ENCODE results near the gene KTN1.

Gene KTN1

GRCh38 chr14:55579724-55580469, at the start of gene KTN1:
Gene KTN1, plus strand, starts transcription at chr14:55580207. Its CDS starts 31,842 bp downstream, at chr14:55612049.
- peak; percentile 90 for DNase-seq

- DNase-seq: no peak
These were observed 49.5 kb upstream of the KTN1 start for GRCh38 chr14:55530464-55530863.

DNA sequence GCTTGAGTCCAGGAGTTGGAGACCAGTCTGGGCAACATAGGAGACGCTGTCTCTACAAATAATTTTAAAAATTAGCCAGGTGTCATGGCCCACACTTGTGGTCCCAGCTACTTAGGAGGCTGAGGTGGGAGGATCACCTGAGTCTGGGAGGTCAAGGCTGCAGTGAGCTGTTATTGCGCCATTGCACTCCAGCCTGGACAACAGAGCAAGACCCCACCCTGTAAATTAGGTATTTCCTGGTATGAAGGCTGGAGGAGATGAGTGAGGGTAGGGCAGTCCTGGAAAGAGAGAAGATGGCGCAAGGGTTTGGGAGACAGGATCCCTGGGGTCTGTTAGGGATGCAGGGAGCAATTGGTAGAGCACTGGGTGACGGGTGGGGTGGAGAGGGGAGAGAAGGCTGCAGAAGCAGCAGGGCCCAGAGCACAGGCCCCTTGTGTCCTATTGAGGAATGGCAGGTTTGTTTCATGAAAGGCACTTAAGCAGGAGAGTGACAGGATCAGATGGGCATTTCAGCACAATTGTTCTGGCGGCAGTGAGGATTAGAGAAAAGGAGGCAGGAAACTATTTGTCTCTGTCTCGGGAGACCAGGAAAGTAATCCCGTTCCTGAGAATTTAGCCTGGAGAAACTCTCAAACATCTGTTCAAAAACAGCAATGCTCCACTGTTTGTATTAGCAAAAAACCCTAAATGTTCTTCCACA, 47.2 kb upstream of the KTN1 start:
- DNase-seq: no peak

DNA sequence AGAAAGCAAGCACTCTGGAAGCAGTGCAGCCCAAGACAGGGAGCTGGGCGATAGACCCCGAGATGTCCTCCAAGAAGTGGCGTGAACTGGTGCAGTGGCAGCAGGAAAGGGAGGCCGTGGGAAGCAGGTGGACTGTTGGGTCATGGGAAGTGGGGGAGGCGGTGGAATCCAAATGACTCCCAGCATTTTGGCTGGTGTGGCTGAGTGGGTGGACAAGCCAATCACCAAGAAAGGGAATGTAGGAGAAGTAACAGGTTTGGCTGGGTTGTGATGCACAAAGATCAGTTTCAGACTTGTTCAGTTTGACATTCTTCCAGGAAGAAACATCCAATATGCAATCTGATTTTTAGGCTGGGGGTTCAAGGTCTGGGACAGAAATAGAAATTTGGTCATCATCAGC, 46.0 kb upstream of the KTN1 start:
- no peak for DNase-seq

DNA sequence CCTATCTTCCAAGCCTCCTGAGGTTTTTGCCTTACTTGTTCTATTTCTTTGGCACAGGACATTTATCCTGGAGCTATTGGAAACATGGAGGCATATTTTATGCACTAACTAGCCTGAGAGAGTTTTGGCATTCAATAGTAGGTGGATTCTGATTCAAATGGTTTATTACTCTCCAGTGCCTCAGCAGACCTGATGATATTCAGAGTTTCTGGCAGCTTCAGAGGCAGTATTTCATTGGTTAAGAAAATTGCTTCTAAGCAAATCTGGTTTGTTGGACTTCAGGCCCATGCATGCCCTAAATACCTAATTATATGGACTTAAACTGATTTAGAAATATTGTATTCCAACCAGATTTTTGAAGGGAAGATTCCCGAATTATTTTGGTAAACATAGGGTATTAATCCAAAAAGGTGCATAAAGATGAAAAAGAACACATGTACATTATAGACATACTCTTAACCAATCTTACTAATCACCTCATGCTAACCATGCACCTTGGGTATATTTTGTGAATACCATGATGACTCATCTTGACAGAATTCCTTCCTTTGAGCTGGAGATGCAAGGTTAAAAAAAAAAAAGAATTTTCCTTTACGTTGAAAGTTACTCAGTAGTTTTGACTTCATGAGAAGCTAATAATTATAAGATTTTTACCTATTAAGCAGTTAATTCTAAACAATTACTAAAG, 44.3 kb upstream of the KTN1 start:
- DNase-seq: no peak

DNA sequence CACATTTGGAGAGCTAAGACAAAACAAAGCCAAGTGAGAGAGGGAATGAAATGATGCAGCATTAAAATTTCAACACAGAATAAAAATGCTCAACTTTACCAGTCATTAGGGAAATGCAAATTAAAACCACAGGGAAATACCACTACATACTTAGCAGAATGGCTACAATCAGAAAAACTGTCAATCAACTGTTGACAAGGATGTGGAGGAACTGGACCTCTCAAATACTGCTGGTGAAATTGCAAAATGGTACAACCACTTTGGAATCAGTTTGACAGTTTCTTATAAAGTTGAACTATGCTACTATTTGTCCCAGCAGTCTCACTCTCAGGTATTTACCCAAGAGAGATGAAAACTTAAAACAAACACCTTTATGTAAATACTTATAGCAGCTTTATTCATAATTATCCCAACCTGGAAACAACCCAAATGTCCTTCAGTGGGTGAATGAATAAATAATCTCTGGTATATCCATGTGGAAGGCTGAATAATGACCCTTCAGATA, 43.8 kb upstream of the KTN1 start:
- DNase-seq: no peak

GRCh38 chr14:55537782-55538181, 42.2 kb upstream of the KTN1 start:
- no peak for DNase-seq

DNA sequence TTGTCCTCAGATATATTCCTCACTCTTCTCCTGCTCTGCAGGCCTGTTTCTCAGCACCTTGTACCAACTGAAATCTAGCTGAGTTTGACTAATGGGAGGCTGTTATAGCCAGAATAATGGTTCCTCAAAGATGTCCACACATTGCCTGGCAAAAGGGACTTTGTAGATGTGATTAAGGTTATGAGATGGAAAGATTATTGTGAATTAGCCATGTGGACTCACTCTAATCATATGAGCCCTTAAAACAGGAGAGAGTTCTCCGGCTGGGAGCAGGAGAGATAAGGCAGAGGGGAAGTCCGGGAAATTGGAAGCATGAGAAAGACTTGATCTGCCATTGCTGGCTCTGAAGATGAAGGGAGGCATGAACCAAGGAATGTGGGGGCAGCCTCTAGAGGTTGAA, 40.0 kb upstream of the KTN1 start:
- no peak for DNase-seq

DNA sequence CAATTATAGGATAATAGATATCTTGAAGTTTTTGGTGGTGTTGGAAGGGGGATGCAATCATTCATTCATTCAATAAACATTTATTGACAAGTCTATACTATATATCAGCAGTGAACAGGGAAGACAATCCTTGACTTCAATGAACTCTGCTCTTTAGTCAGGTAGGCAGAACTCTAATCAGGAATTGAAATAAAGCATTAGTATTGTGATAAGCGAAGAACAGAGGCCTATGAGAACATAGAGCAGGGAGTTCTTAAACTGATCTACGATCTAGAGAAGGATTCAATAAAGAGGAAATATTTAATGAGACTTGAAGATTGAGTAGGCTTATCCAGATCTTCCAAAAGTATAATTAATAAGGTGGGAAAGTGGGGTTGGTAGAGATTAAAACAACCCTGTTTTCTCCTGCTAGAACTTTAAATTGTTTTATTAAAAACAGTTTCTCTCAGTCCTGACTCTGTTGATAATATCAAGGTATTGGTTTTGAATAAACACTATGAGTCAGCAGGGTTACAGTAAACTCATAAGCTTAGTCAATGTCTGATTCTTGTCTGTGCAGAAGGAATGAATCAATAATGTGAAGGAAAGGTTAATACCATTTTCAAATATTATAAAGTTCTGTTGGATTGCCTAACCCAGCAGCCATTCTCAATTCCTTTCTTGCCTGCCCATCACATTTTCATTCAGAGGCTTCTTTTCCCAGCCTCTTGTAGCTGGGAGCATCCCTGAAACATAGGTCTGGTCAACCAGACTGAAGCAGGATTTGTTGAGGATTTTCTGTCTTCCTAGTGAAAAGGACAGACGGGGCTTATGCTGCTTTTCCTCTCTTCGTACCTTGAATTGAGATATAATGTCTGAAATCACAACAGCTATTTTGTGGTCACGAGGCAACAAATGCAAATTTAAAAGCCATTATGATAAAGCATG, 38.9 kb upstream of the KTN1 start:
- no peak for DNase-seq

- DNase-seq: no peak
These were observed 34.2 kb upstream of the KTN1 start for GRCh38 chr14:55545779-55546178.

DNA sequence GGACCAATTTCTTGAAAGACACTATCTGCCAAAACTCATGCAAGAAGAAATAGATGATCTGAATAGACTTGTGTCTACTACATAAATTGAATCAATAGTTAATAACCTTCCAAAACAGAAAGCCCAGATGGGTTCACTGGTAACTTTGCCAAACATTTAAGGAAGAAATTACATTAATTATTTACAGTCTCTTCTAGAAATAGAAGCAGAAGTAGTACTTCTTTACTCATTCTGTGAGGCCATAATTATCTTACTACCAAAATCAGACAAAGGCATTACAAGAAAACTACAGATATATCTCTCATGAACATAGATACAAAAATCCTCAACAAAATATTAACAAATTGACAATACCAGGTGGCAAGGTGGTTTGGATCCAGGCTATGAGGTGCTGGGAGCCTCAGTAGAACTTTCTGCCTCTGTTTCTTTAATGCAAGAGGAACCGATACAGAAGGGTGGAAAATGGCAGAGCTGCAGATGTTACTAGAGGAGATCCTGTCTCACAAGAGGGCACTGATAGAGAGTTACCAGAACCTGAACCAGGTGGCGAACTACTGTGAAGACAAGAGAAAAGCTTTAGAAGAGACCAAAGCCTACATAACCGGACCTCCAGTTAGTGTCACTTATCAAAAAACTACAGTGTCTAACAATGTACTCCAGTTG, 33.7 kb upstream of the KTN1 start:
- no peak for DNase-seq

DNA sequence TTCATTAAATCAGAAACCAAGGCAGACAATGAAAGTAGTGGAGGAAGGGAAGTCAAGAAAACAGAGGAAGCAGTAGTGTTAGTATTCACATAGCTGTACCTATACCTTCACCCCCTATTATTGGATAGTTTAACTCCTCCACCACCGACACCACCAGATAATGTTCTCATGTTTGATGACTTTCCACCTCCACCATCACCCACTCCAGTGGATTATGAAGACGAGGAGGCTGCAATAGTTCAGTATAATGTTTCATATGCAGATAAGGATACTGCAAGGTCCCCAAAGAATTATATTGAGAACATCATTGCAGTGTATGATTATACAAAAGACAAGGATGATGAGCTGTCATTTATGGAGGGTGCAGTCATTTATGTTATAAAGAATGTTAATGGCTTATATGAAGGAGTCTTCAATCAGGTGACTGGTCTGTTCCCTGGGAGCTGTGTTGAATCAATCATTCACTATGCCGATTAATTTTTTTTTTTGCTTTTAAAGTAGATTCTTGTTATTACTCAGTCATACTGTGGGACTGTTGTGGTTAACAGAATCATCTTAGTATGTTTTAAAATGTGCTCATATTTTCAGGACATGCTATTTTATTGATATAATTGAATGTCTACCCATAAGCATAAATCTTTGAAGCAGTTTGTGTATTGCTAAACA, 32.2 kb upstream of the KTN1 start:
- DNase-seq: no peak

DNA sequence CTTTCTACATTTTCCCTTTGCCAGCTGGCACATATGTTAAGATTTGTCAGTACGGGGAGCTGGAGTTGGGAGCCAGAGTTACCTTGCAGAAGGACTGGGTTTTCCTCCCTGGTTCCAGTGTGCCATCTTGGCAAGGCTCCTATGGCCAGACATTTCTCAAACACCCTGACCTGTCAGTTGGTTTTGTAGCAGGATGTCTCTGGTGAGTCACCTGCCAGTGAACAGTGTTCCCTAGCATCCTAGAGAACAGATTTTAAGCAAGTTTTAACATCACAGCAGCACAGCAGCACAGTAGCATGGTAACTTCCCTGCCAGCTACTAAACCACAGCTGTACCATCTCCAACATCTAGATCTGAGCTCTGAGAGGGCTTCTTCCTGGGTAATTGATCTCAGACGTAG, 26.2 kb upstream of the KTN1 start:
- no peak for DNase-seq

GRCh38 chr14:55556929-55557623, 22.9 kb upstream of the KTN1 start:
- no peak for DNase-seq

- DNase-seq: no peak
These were observed 17.9 kb upstream of the KTN1 start for GRCh38 chr14:55562135-55562534.

- no peak for DNase-seq
These were observed 11.4 kb upstream of the KTN1 start for GRCh38 chr14:55568618-55569017.

DNA sequence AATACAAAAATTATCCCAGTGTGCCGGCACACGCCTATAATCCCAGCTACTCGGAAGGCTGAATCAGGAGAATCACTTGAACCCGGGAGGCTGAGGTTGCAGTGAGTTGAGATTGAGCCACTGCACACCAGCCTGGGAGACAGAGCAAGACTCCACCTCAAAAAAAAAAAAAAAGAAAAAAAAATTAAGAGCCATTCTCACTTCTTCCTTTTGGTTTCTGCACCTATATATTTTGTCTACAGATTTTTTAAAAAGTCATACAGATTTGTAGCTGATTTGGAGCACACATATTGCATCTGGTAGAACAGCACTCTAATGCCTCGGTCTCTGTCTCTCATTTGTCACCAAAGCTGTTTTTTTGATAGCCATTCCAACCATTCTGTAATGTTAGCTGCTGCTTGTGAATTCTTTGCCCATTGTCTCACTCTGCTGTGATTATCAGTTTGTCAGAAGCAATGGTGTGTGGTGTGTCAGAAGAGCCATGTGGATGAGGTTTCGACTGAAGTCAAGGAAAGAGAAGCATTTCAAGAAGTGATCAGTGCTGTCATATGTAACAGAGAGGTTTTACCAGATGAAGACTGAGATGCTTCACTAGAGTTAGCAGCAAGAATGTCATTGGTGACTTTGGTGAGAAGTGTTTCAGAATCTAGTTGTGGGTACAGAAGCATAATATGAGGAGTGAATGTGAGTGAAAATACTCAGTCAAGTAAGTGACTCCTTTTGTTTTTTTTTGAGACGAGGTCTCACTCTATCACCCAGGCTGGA, 8.7 kb upstream of the KTN1 start:
- no peak for DNase-seq

DNA sequence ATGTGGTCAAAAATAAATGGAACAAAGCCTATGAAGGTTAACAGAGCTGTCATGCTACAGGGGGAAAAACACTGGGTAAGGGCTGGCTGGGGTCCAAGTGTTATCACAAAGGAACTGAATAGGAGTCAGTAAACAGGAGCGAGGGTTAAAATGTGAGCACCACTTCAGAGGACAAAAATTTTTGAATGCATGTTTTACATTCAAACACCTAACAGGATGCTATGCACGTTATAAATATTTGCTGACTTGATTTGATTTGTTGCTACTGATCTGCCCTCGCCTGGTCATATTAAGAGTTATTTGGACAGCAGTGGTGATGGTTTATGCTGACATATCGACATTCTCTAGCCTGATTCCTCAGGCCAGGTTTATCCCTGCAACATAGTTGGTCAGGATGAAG, 7.4 kb upstream of the KTN1 start:
- DNase-seq: no peak

DNA sequence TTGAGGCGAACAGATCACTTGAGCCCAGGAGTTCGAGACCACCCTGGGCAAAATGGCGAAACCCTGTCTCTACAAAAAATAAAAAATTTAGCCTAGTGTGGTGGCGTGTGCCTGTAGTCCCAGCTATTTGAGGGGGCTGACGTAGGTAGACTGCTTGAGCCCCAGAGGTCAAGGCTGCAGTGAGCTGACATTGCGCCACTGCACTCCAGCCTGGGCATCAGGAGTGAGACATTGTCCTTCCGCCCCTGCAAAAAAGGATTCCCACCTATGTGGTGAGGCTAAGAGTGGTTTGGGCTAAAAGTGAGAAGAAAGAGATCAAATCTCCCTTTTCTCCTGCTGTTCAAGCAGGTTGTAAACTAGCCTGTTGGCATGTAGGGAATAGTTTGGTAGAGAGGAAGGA, 5.0 kb upstream of the KTN1 start:
- no peak for DNase-seq

GRCh38 chr14:55577229-55577628, 2.8 kb upstream of the KTN1 start:
- no peak for DNase-seq

Measured in activated naive CD4-positive, alpha-beta T cell treated with anti-CD3 and anti-CD28 coated beads, Interleukin-2, amount 50 U/mL, for 16 hours (primary cell).